Activated CD4-positive, alpha-beta T cell treated with anti-CD3 and anti-CD28 coated beads for 24 hours (primary cell): ENCODE results near the gene HIVEP3.
A peak's percentile ranks its signal among the peaks of the same experiment; 100 is the strongest.

Source experiments
- DNase-seq, 2 donors: peaks; one replicate each; pipeline ENCODE4 v3.0.0-alpha.2; 2020; ENCODE audit warnings: low read depth in 2 of 2

HIVEP3 gene

DNA sequence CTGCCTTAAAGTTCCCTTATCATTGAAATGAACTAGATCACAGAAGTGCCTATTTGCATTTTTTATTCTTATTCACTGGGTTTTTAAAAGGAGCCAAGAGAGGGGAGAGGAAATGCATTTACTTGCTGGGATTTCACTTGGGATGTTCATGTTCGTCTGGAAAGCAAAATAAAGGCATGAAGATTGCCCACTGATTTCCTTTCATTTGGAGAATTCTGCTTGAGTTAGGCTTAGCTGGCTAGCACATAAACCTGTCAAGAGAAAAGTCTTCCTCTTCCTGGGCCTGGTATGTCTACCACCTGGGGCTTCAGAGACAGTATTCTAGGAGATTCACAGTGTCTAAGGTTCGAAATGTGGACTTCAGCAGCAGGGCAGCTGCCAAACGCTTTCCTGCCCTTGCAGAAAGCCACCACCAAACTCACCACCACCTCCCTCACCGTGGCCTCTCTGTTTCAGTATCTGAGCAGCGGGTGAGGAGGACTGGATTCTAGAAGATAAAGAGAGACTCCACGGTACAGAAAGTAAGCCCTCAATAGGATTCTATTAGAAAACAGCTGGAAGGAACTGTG lies 44.5 kb downstream of the HIVEP3 start:
- no peak for DNase-seq

DNA sequence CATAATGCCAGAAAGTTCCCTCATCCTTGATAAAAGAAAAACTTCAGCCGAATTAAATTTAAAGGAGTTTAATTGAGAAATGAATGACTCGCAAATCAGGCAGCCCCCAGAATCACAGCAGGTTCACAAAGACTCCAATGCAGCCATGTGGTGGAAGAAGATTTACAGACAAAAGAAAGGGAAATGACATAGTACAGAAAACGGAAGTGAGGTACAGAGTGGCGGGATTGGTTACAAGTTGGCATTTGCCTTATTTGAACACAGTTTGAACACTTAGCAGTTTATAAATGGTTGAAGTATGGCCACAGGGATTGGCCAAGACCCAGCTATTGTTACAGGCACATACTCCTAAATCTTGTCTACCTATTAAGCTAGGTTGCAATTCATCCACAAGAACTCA lies 46.6 kb downstream of the HIVEP3 start:
- DNase-seq: no peak

GRCh38 chr1:41870076-41870562 lies 48.6 kb downstream of the HIVEP3 start:
- no peak for DNase-seq

- no peak for DNase-seq
These were observed 50.3 kb downstream of the HIVEP3 start for GRCh38 chr1:41868241-41868998.

DNA sequence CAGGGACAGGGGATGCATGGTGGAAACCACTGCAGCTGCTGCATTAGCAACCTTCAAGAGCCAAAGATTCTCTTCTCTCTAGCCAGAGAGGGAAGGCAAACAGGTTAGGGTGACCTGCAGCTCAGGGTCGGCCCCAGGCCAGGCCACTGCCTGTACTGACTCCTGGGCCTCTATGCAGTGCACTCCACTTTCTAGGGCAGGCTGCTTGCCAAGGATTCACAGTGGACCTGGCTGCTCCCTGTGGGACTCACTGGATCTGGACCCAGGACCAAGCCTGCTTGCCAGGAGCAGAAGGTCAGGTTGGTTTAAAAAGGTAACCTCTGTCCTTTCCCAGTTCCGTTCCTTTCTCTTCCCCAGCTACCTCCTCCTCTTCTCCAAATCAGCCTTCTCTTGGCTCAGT lies 52.4 kb downstream of the HIVEP3 start:
- no peak for DNase-seq

DNA sequence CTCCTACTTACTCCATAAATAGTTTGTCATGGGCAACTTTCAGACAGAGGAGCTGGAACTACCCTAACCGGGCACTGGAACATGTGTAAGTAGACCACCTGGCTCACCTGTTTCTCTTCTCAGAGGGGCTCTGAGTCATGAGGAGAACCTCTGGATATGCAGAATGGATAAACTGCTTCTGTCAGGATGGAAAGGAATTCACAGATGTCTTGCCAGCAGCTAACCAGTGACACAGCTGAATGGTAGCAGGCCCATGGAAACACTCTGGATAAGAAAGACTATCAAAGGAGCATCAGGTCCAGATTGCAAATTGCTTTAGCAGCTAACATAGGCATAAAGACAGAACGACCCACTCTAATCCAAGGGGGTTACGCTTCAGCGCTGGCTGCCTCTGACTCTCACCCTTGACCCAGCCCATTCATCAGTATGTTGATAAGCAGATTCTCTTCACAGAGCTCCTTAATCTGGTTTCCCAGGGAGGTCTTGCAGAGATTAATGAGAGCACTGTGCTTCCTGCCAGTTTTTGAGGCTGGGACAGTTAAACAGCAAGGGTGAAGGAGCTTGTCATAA lies 54.2 kb downstream of the HIVEP3 start:
- DNase-seq: no peak

GRCh38 chr1:41863718-41864117 lies 55.0 kb downstream of the HIVEP3 start:
- no peak for DNase-seq

DNA sequence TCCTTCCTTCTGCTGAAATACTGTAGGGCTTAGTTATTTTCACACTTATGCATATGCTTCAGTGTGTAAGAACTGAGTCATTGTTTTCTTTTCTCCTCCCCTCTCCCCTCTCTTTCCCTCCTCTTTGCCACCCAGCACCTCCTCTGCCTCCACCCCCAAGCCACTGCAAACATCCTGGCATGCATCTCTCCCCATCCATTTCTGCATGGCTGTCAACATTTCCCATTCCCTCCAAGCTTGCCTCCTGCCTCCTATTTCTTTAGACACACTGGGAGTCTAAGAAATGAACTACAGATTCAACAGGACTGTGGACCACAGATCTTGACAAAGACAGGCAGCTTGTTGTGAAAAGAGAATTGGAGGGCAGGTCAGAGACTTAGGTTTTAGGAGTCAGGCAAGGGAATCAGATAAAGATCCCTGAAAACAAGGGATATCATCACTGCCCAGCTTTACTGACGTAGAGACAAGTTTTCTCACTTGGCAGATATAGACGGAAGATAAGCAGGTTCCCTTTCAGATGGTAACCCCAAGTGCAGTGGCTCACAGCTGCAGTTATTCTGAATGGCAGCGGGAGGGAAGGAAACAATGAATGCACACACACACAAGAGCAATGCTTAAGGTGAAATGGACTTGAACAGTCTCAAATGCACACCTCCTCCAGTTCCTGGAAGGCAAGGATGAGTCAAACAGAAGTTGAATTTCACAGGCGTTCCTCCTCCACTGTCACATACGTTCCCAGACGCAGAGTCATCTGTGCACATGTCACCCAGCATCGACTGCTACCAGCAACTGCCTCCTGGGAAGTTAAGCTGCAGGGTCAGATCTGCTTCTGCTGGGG lies 56.1 kb downstream of the HIVEP3 start:
- DNase-seq: peak; percentile 42 to 44

- no peak for DNase-seq
These were observed 57.0 kb downstream of the HIVEP3 start for GRCh38 chr1:41861535-41862383.

DNA sequence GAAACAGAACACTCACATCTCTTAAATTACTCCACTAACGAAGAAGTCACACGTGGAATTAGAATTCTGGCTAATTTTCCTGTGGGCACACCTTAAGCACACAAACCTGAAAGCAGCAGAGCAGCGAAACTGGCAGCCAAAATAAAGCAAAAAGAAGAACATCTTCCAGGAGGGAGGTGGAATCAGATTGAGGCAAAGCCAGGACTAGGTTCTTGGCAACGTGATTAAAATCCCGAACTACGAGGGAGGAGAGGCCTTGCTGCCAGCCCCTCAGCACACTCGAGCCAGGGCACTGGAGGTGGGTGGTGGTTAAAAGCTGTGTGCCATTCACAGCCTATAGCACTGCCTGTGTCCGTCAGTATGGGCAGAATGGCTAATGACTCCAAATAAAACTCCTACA lies 58.0 kb downstream of the HIVEP3 start:
- no peak for DNase-seq

DNA sequence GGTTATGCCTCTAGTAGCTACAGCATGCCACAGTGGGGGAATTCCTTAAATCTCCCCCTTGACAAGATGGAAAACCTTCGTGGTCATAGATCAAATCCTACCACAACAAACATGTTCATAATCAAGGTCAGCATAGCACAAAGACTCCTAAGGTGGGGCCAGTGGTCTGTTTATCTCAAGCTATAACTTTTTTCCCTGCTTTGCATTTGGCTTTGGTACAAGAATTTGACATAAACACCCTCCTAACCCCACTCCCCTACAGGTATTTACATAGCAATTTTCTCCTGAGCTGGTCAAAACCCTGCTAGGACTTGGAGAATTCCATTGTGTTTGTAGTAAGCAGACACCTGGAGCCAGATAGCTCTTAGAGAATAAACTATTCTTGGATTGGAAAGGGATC lies 58.5 kb downstream of the HIVEP3 start:
- DNase-seq: no peak

DNA sequence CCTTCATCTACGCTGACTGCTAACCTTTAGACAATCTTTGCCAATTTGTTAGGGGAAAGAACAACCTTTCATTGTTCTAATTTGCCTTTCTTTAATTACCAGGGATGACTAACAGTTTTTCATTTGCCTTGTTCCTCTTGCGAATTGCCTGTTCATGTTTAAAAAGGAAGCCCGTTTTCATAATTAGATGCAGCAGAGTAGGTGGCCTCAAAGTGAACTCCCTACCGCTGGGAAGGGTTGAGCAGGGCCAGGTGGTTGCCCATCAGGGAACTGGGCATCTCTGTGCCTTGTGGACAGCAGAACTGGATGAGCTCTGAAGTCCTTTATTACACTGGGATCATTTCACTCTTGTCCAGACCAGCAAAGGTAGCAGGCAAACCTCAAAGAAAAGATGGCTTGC lies 59.0 kb downstream of the HIVEP3 start:
- DNase-seq: no peak

GRCh38 chr1:41856944-41857285 lies 61.8 kb downstream of the HIVEP3 start:
- DNase-seq: no peak

DNA sequence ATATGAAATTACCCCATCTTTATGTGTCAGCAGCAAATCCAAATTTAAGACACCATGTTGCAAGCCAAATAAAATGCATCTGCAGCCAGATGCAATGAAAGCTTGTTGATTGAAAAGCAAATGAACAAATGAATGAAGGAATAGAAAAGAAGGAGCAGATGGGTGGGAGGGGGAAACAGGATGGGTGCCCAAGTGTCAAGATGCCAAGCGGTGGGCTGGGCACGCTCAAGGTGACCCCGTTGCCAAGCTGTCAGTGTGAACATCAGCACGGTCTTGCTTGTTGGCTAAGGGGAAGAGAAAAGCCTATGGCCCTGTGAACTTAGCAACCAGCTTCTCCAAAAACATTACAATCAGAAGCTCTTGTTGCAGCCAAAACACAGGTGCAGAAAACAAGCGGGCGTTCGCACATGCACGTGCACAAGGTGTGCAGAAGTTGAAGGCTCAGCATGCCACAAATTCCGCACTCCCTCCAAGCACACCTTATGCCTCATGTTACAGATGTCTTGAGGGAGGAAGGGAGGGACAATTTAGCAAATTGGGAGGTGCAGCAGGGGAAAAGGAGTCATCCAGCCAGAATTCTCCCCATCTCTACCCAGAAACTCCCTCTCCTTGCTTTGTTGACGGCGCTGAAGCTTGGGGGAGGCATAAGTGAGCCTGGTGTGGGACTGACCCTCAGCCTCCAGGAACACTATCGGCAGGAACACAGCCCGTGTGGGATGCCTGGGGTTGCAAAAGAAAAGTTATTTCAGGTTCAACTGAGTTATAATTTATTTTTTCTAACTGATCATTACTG lies 62.4 kb downstream of the HIVEP3 start:
- no peak for DNase-seq

DNA sequence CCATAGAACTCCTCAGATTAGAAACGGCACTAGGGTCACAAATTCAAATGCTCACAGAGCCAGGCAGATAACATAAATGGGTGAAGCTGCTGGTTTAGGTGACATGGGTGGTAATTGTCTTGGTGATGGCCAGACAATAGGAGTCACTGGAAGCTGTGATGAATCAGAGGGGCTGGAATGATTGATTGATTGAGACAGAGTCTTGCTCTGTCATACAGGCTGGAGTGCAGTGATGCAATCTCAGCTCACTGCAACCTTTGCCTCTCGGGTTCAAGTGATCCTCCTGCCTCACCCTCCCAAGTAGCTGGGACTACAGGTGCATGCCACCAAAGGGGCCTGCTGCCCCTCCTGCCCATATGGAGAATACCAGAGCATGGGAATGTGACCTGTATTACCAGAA lies 63.0 kb downstream of the HIVEP3 start:
- DNase-seq: no peak

GRCh38 chr1:41853907-41854306 lies 64.8 kb downstream of the HIVEP3 start:
- DNase-seq: no peak

DNA sequence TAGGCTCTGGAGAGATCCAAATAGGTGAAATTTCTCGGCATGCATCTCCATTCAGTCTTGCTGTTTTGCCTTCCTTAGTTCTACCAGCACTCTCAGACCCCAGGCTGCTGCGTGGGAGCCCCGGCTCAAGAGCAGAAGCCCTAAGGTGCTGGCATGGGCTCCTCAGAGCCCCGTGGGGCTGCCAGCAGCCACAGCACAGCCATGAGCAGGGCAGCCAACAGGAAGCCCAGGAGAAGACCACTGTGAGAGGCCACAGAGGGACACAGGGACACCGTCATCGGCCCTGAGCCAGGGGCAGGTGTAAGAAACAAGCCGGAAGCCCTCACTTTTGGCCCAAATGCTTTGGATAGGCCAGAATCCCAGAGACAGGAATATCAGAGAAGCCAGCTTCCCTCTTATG lies 66.6 kb downstream of the HIVEP3 start:
- no peak for DNase-seq

DNA sequence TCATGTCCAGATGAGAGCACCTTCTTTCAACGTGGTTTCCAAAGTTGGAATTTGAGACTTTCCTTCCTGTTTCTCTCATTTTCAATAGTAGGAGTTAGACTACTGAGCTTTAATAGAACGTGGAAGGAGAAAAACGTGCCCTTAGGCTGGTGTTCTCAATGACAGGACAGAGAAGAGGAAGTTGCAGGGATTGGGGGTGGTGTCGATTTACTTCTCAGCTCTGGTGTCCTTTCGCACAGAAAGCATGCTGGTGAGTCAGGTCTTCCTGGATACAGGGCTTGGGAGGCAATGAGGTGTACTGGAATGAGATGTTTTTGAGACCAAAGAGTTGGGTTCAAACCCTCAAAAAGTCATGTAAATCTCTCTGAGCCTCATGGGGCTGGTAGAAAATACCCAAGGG lies 67.1 kb downstream of the HIVEP3 start:
- no peak for DNase-seq

DNA sequence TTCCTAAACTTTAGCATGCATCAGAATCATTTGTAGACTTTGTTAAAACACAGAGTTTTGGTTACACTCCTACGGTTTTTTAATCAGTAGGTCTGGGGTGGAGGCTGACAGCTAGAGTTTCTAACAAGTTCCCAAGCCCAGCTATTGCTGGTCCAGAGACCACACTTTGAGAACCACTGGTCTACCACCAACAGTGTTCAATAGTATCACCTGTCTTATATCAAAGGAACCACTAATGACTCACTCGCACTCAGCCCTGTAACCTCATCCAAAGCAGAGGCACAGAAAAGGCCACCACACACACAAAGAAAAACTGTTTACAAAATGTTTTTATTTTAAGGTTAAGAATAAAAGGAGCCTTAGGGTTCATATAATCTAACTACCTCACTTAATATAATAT lies 68.7 kb downstream of the HIVEP3 start:
- no peak for DNase-seq

GRCh38 chr1:41849211-41849759 lies 69.4 kb downstream of the HIVEP3 start:
- DNase-seq: no peak
